ENCODE measurements around the gene NRG3.

The NRG3 gene

DNA sequence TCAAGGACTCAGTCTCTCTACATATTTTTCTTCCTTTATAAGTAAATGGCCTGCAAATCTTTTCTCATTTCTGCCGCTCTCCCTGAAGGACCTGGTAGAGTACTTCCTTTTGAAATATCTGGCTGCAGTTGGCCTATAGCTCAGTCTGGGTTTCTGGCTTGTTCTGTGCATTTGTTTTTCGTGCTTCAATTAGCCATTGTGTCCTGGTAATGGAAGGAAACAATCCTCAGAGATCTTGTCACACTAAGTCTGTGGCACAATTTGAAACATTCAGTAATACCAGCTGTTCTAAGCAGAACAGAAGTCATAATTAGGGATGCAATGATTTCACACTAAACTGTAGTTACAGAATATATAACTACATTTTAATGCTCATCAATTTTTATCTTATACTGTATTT lies 545.0 kb downstream of the NRG3 start:
- ATAC-seq = no peak
- TF ChIP-seq ISL1 (CRISPR knock-in tag; IDR thresholded peaks at IDR 0.05) = no peak
- no peak for TF ChIP-seq ZNF8 (CRISPR knock-in tag; IDR thresholded peaks at IDR 0.05)
- no peak for TF ChIP-seq ARNTL (CRISPR knock-in tag; IDR thresholded peaks at IDR 0.05; ENCODE audit: borderline replicate concordance, low read depth)
- TF ChIP-seq, protein P1, sequence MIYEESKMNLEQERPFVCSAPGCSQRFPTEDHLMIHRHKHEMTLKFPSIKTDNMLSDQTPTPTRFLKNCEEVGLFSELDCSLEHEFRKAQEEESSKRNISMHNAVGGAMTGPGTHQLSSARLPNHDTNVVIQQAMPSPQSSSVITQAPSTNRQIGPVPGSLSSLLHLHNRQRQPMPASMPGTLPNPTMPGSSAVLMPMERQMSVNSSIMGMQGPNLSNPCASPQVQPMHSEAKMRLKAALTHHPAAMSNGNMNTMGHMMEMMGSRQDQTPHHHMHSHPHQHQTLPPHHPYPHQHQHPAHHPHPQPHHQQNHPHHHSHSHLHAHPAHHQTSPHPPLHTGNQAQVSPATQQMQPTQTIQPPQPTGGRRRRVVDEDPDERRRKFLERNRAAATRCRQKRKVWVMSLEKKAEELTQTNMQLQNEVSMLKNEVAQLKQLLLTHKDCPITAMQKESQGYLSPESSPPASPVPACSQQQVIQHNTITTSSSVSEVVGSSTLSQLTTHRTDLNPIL (CRISPR knock-in tag; IDR thresholded peaks at IDR 0.05; ENCODE audit: low read depth) = no peak
- TF ChIP-seq, protein P2, sequence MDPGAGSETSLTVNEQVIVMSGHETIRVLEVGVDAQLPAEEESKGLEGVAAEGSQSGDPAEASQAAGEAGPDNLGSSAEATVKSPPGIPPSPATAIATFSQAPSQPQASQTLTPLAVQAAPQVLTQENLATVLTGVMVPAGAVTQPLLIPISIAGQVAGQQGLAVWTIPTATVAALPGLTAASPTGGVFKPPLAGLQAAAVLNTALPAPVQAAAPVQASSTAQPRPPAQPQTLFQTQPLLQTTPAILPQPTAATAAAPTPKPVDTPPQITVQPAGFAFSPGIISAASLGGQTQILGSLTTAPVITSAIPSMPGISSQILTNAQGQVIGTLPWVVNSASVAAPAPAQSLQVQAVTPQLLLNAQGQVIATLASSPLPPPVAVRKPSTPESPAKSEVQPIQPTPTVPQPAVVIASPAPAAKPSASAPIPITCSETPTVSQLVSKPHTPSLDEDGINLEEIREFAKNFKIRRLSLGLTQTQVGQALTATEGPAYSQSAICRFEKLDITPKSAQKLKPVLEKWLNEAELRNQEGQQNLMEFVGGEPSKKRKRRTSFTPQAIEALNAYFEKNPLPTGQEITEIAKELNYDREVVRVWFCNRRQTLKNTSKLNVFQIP (CRISPR knock-in tag; IDR thresholded peaks at IDR 0.05; ENCODE audit: borderline replicate concordance, low read depth) = no peak
- no peak for TF ChIP-seq ZNF70 (CRISPR knock-in tag; IDR thresholded peaks at IDR 0.05)
- no peak for TF ChIP-seq ESRRG (CRISPR knock-in tag; IDR thresholded peaks at IDR 0.05)
- no peak for TF ChIP-seq BACH2 (CRISPR knock-in tag; IDR thresholded peaks at IDR 0.05; ENCODE audit: borderline replicate concordance)
- no peak for TF ChIP-seq CSDC2 (CRISPR knock-in tag; IDR thresholded peaks at IDR 0.05)
- no peak for TF ChIP-seq PATZ1 (CRISPR knock-in tag; IDR thresholded peaks at IDR 0.05; ENCODE audit: borderline replicate concordance)
- TF ChIP-seq OSR1 (CRISPR knock-in tag; IDR thresholded peaks at IDR 0.05) = no peak
- TF ChIP-seq PPARA (CRISPR knock-in tag; IDR thresholded peaks at IDR 0.05; ENCODE audit: borderline replicate concordance) = no peak
- no peak for TF ChIP-seq TOX (CRISPR knock-in tag; IDR thresholded peaks at IDR 0.05; ENCODE audit: borderline replicate concordance)
- TF ChIP-seq ZC3H10 (CRISPR knock-in tag; IDR thresholded peaks at IDR 0.05) = no peak
- no peak for TF ChIP-seq ZFP3 (CRISPR knock-in tag; IDR thresholded peaks at IDR 0.05)
- TF ChIP-seq TCF4 (CRISPR knock-in tag; IDR thresholded peaks at IDR 0.05; ENCODE audit: borderline replicate concordance) = no peak
- TF ChIP-seq RARB (CRISPR knock-in tag; IDR thresholded peaks at IDR 0.05) = no peak

GRCh38 chr10:82429302-82429701 lies 554.3 kb downstream of the NRG3 start:
- TF ChIP-seq PPARA (CRISPR knock-in tag; IDR thresholded peaks at IDR 0.05; ENCODE audit: borderline replicate concordance) (no peak), OSR1 (CRISPR knock-in tag; IDR thresholded peaks at IDR 0.05) (no peak), ARNTL (CRISPR knock-in tag; IDR thresholded peaks at IDR 0.05; ENCODE audit: borderline replicate concordance, low read depth) (no peak), ZNF8 (CRISPR knock-in tag; IDR thresholded peaks at IDR 0.05) (no peak), TSHZ2 (CRISPR knock-in tag; IDR thresholded peaks at IDR 0.05) (no peak), ZC3H10 (CRISPR knock-in tag; IDR thresholded peaks at IDR 0.05) (no peak), ESRRG (CRISPR knock-in tag; IDR thresholded peaks at IDR 0.05) (no peak), ZFP30 (CRISPR knock-in tag; IDR thresholded peaks at IDR 0.05) (no peak), CSDC2 (CRISPR knock-in tag; IDR thresholded peaks at IDR 0.05) (no peak), SNAI2 (CRISPR knock-in tag; IDR thresholded peaks at IDR 0.05) (no peak), ZNF70 (CRISPR knock-in tag; IDR thresholded peaks at IDR 0.05) (no peak), TOX (CRISPR knock-in tag; IDR thresholded peaks at IDR 0.05; ENCODE audit: borderline replicate concordance) (no peak)
- TF ChIP-seq, protein P1 (CRISPR knock-in tag; IDR thresholded peaks at IDR 0.05; ENCODE audit: low read depth) = no peak
- TF ChIP-seq, protein P3, sequence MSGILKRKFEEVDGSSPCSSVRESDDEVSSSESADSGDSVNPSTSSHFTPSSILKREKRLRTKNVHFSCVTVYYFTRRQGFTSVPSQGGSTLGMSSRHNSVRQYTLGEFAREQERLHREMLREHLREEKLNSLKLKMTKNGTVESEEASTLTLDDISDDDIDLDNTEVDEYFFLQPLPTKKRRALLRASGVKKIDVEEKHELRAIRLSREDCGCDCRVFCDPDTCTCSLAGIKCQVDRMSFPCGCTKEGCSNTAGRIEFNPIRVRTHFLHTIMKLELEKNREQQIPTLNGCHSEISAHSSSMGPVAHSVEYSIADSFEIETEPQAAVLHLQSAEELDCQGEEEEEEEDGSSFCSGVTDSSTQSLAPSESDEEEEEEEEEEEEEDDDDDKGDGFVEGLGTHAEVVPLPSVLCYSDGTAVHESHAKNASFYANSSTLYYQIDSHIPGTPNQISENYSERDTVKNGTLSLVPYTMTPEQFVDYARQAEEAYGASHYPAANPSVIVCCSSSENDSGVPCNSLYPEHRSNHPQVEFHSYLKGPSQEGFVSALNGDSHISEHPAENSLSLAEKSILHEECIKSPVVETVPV (CRISPR knock-in tag; IDR thresholded peaks at IDR 0.05) = no peak
- no peak for ATAC-seq
